ENCODE results near the gene COX7A2L.
"Not testable (repeated sequence)": the region's sequence is repeated elsewhere in the genome, so short reads cannot be mapped to it uniquely, and the experiment has no call there.

DNA sequence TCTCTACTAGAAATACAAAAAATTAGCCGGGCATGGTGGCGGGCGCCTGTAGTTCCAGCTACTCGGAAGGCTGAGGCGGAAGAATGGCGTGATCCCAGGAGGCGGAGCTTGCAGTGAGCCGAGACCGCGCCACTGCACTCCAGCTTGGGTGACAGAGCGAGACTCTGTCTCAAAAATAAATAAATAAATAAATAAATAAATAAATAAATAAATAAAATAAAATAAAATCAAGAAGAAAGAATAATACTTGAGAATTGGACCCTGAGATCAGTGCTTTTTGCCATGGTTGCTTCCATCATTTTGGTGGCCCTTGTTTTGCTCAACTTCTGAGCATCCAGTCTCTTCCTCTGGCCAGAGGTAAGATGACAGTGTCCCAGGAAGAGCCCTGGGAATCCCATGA, 37.0 kb upstream of the COX7A2L start:
- TF ChIP-seq, protein P1, sequence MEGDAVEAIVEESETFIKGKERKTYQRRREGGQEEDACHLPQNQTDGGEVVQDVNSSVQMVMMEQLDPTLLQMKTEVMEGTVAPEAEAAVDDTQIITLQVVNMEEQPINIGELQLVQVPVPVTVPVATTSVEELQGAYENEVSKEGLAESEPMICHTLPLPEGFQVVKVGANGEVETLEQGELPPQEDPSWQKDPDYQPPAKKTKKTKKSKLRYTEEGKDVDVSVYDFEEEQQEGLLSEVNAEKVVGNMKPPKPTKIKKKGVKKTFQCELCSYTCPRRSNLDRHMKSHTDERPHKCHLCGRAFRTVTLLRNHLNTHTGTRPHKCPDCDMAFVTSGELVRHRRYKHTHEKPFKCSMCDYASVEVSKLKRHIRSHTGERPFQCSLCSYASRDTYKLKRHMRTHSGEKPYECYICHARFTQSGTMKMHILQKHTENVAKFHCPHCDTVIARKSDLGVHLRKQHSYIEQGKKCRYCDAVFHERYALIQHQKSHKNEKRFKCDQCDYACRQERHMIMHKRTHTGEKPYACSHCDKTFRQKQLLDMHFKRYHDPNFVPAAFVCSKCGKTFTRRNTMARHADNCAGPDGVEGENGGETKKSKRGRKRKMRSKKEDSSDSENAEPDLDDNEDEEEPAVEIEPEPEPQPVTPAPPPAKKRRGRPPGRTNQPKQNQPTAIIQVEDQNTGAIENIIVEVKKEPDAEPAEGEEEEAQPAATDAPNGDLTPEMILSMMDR (optimal IDR thresholded peaks at IDR 0.05 in 1 of 3, IDR thresholded peaks at IDR 0.05 in 1 of 3, conservative IDR thresholded peaks at IDR 0.05 in 1 of 3; ENCODE audit: extremely low read depth in 1 of 3, insufficient read depth in 2 of 3, low read length in 3 of 3), result not testable (repeated sequence)
- not testable (repeated sequence) for TF ChIP-seq EZH2 (IDR thresholded peaks at IDR 0.05; ENCODE audit: low read length)

All from keratinocyte (primary cell).